Measurements from ENCODE around the gene NT5C2. TPM values are rescaled to one million over a fixed set of nuclear protein-coding genes. Genes with fewer than 3 reads are reported as not detected.

NT5C2 gene
- total RNA-seq, 1 experiment from 2014 or later: 76.1 TPM

DNA sequence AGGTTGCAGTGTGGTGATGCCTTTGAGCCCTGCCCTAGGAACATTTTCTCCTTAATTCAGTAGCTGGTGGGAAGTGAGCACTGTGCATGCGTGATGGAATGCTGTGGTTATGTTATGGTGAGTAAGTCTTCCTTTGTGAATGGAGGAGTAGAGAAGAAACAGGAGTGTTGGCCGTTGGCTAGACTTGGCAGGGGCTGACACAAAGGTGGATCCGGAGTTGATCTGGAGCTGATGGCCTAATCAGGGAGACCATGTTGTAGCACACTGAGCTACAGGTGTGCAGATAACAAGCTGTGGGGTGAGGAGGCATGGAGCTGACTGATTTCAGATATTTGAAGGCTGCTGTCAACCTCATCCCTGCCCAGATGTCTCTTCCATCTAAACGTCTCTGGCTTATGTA, 152.7 kb downstream of the NT5C2 start:
- CTCF ChIA-PET: no interaction called here

GRCh38 chr10:103038570-103038969, 154.5 kb downstream of the NT5C2 start:
- no peaks in the 10 kb centered on the region for H3K36me3 Mint-ChIP-seq
- ChIA-PET POLR2A (no interaction called here), CTCF (no interaction called here)
- no peak for DNase-seq (ENCODE audit: low spot score)
- no peak overlapping the region for H3K4me3 Mint-ChIP-seq
- H3K9me3 Mint-ChIP-seq: no peaks in the 10 kb centered on the region
- no peak overlapping the region for H3K27ac Mint-ChIP-seq
- TF ChIP-seq, protein P1, sequence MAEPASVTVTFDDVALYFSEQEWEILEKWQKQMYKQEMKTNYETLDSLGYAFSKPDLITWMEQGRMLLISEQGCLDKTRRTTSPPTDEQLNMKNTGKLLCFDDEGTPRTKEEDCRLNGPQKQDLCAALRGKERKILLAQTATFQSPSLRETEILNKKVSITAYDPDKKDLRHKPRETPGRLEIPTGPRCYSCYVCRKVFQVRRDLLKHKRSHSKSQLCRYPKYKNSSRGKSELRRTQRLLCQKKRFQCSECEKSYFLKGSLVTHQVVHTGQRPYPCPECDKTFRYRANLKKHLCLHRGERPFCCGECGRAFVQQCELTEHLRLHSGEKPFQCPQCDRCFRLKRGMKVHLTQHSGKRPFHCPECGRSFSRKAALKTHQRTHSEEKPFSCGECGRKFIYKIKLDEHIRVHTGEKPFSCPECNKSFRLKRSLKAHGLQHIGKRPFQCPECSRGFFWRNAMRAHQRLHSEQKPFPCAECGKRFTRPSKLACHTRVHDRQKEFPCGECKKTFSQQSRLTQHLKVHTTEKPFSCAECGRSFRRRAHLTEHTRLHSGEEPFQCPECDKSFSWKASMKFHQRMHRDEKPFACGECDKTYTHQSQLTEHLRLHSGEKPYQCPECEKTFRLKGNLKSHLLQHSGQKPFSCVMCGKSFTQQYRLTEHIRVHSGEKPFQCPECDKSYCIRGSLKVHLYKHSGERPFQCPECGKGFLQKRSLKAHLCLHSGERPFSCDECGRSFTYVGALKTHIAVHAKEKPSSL (CRISPR knock-in tag; conservative IDR thresholded peaks at IDR 0.05): no peak
- TF ChIP-seq GRHL2 (CRISPR knock-in tag; IDR thresholded peaks at IDR 0.05; ENCODE audit: insufficient replicate concordance, severe bottlenecking) (no peak), ERG (CRISPR knock-in tag; IDR thresholded peaks at IDR 0.05) (no peak), IRF2 (CRISPR knock-in tag; IDR thresholded peaks at IDR 0.05; ENCODE audit: borderline replicate concordance, low read depth) (no peak), ZBTB43 (CRISPR knock-in tag; IDR thresholded peaks at IDR 0.05) (no peak)
- TF ChIP-seq, protein P2, sequence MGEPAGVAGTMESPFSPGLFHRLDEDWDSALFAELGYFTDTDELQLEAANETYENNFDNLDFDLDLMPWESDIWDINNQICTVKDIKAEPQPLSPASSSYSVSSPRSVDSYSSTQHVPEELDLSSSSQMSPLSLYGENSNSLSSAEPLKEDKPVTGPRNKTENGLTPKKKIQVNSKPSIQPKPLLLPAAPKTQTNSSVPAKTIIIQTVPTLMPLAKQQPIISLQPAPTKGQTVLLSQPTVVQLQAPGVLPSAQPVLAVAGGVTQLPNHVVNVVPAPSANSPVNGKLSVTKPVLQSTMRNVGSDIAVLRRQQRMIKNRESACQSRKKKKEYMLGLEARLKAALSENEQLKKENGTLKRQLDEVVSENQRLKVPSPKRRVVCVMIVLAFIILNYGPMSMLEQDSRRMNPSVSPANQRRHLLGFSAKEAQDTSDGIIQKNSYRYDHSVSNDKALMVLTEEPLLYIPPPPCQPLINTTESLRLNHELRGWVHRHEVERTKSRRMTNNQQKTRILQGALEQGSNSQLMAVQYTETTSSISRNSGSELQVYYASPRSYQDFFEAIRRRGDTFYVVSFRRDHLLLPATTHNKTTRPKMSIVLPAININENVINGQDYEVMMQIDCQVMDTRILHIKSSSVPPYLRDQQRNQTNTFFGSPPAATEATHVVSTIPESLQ (CRISPR knock-in tag; IDR thresholded peaks at IDR 0.05): no peak
- peaks cover 34% of the 10 kb centered on the region for H3K4me1 Mint-ChIP-seq
- H3K27me3 Mint-ChIP-seq (ENCODE audit: low read depth): no peaks in the 10 kb centered on the region
- ATAC-seq: no peak

More for the DNA sequence above, 152.7 kb downstream of the NT5C2 start:
- Mint-ChIP-seq H3K4me1 (peaks cover 48% of the 10 kb centered on the region), H3K27ac (no peak overlapping the region), H3K36me3 (no peaks in the 10 kb centered on the region), H3K4me3 (no peak overlapping the region), H3K27me3 (ENCODE audit: low read depth) (no peaks in the 10 kb centered on the region), H3K9me3 (no peaks in the 10 kb centered on the region)
- TF ChIP-seq SOX15 (CRISPR knock-in tag; IDR thresholded peaks at IDR 0.05): no peak
- TF ChIP-seq, protein P3, sequence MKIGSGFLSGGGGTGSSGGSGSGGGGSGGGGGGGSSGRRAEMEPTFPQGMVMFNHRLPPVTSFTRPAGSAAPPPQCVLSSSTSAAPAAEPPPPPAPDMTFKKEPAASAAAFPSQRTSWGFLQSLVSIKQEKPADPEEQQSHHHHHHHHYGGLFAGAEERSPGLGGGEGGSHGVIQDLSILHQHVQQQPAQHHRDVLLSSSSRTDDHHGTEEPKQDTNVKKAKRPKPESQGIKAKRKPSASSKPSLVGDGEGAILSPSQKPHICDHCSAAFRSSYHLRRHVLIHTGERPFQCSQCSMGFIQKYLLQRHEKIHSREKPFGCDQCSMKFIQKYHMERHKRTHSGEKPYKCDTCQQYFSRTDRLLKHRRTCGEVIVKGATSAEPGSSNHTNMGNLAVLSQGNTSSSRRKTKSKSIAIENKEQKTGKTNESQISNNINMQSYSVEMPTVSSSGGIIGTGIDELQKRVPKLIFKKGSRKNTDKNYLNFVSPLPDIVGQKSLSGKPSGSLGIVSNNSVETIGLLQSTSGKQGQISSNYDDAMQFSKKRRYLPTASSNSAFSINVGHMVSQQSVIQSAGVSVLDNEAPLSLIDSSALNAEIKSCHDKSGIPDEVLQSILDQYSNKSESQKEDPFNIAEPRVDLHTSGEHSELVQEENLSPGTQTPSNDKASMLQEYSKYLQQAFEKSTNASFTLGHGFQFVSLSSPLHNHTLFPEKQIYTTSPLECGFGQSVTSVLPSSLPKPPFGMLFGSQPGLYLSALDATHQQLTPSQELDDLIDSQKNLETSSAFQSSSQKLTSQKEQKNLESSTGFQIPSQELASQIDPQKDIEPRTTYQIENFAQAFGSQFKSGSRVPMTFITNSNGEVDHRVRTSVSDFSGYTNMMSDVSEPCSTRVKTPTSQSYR (CRISPR knock-in tag; IDR thresholded peaks at IDR 0.05): no peak
- POLR2A ChIA-PET: no interaction called here
- ATAC-seq (no peak), DNase-seq (ENCODE audit: low spot score) (no peak)

Other genes starting within 250 kb of the NT5C2 start
- gene RPEL1, start 52.6 kb upstream of the NT5C2 start, total RNA-seq (2021): 0.09 TPM in 1 of 3 replicates, not detected in the others
- 16.6 to 20.3 TPM (median 17.3 TPM) in 3 replicates for gene INA, start 83.9 kb upstream of the NT5C2 start, total RNA-seq (2021)
- 17.3 to 19.2 TPM (median 17.9 TPM) in 3 replicates for gene PCGF6, start 157.9 kb upstream of the NT5C2 start, total RNA-seq (2021)
- gene TAF5, start 174.7 kb upstream of the NT5C2 start, total RNA-seq (2021): 11.1 to 14.9 TPM (median 12.0 TPM) in 3 replicates
- gene ATP5MK, start 203.2 kb upstream of the NT5C2 start, total RNA-seq (2021): 284 to 307 TPM (median 305 TPM) in 3 replicates
- 63.5 to 78.8 TPM (median 64.4 TPM) in 3 replicates for gene PDCD11, start 203.4 kb upstream of the NT5C2 start, total RNA-seq (2021)